ENCODE data around the gene UCK2. TPM values are rescaled to one million over a fixed set of nuclear protein-coding genes. Genes with fewer than 3 reads are reported as not detected.
A peak's percentile ranks its signal among the peaks of the same experiment; 100 is the strongest.

UCK2 gene
- total and polyA plus RNA-seq, 9 of the 15 experiments (the other 6 are each of a cell fraction or from before 2014, with no cell fraction given): 71.6 to 145 (median 95.8) TPM

- no peak overlapping the region for H2AFZ ChIP-seq (ENCODE audit: low read depth, low read length)
- H3K9ac ChIP-seq (ENCODE audit: insufficient read depth in 1 of 2, low read depth in 2 of 2, low read length in 2 of 2): no peak overlapping the region
- H3K9me3 ChIP-seq (replicated peaks; ENCODE audit: control insufficient read depth, insufficient read depth, low read depth, low read length): no peaks in the 10 kb centered on the region
- H3K9me1 ChIP-seq (ENCODE audit: control insufficient read depth, insufficient read depth, low read length): no peaks in the 10 kb centered on the region
- H3K4me1 ChIP-seq (replicated peaks in 1 of 2; ENCODE audit: control insufficient read depth in 2 of 2, insufficient read depth in 2 of 2, low read length in 2 of 2): no peaks in the 10 kb centered on the region
- BruUV-seq (replicated peaks): no TSS peak
- H3K36me3 ChIP-seq (ENCODE audit: control insufficient read depth, insufficient read depth, low read length): no peaks in the 10 kb centered on the region
- POLR2A ChIA-PET: interaction anchor here (1.3 kb wide), 1 partner anchor 18 kb away, joined by 6 read pairs; no protein-coding TSS in a partner anchor
- WGBS (ENCODE audit: insufficient coverage, low coverage, missing lambda C conversion rate): under 1% methylated on average over 6 of the region's 6 CpGs
- CTCF ChIA-PET (ENCODE audit: low intra/inter-chr PET ratio): no interaction called here
- no peak overlapping the region for H3K27ac ChIP-seq (ENCODE audit: extremely low read depth, low read depth, low read length)
- in situ Hi-C loops (cut with MboI): no loop called here
- peaks cover 0 to 8% of the 10 kb centered on the region in 2 experiments; a peak in 3 of 5 replicates for H3K27me3 ChIP-seq (ENCODE audit: control insufficient read depth in 2 of 2, insufficient read depth in 2 of 2, low read length in 2 of 2)
- FAIRE-seq (no peak), DNase-seq (ENCODE audit: extremely low read depth in 1 of 4, low spot score in 3 of 4) (no peak), ATAC-seq (no peak)
- no peak overlapping the region for H3K4me2 ChIP-seq (ENCODE audit: insufficient read depth, low read length)
- H3K79me2 ChIP-seq (ENCODE audit: control insufficient read depth, insufficient read depth, low read length): no peaks in the 10 kb centered on the region
- no peak overlapping the region for H3K4me3 ChIP-seq
- TF ChIP-seq CEBPB (tag; IDR thresholded peaks at IDR 0.05) (0 out of 2 replicates have a peak, but pooled peaks have one; percentile 24), CGGBP1 (CRISPR knock-in tag; IDR thresholded peaks at IDR 0.05) (no peak), TFE3 (CRISPR knock-in tag; IDR thresholded peaks at IDR 0.05) (no peak), POLR2H (tag; IDR thresholded peaks at IDR 0.05; ENCODE audit: low read depth) (no peak), MAZ (CRISPR knock-in tag; conservative IDR thresholded peaks at IDR 0.05 in 1 of 2, IDR thresholded peaks at IDR 0.05 in 1 of 2) (no peak), SAP30 (IDR thresholded peaks at IDR 0.05; ENCODE audit: borderline replicate concordance, insufficient read depth, low read depth, low read length, poor library complexity, severe bottlenecking) (no peak), ZNF277 (CRISPR knock-in tag; IDR thresholded peaks at IDR 0.05; ENCODE audit: borderline replicate concordance) (no peak)
- no peaks in the 10 kb centered on the region for H4K20me1 ChIP-seq (replicated peaks; ENCODE audit: control insufficient read depth, insufficient read depth, low read length)
- intact Hi-C loops (cut with micrococcal nuclease): no loop called here
Observed at GRCh38 chr1:165947797-165948455, 120.5 kb downstream of the UCK2 start.

All from K562 (cell line).